ENCODE results near the gene ANGEL1.

ANGEL1 gene, protein sequence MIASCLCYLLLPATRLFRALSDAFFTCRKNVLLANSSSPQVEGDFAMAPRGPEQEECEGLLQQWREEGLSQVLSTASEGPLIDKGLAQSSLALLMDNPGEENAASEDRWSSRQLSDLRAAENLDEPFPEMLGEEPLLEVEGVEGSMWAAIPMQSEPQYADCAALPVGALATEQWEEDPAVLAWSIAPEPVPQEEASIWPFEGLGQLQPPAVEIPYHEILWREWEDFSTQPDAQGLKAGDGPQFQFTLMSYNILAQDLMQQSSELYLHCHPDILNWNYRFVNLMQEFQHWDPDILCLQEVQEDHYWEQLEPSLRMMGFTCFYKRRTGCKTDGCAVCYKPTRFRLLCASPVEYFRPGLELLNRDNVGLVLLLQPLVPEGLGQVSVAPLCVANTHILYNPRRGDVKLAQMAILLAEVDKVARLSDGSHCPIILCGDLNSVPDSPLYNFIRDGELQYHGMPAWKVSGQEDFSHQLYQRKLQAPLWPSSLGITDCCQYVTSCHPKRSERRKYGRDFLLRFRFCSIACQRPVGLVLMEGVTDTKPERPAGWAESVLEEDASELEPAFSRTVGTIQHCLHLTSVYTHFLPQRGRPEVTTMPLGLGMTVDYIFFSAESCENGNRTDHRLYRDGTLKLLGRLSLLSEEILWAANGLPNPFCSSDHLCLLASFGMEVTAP

DNA sequence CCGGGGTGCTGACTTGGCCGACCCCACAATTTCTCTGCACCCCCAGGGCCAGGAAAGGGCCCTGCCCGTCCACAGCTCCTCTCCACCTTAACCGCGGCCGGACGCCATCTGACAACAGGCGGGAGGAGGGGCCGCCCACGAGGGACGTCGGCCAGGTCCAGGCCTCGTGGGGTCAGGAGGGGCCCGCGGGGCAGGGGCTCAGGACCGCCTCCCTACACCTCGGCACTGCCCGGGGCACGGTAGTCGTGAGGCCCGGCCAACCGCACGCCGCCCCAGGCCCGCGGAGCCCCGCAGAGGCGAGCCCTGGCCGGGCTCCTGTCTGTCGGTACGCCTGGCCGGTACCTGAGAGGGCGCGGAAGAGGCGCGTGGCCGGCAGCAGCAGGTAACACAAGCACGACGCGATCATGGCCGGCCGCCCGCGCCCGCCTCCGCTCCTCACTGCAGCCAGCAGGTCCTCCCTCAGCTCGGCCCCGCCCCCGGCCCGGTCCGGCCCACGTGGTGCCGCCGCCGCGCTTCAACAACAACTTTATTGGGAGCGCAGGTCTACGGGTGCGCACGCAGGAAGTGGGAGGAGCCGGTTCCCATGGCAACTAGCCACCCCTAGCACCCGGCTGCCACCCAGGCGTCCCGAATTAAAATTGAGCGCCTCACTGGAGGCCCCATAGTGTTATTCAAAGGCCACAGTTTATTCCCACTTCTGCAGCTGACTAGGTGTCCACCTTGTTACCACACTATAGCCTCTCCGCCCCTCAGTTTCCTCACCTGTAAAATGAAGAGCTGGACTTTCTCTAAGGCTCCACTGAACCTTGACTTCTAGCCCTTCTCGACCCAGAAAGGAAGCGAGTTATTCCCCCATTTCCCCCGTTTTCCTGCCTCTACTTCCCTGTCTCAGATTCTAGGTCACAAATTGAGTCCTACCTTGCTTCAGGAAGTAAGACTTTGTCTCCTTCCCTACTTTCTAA, at the start of gene ANGEL1:
Gene ANGEL1, minus strand, starts transcription at position 461 of the 962 bp plus-strand sequence. Its CDS starts 55 bp downstream, at position 406.
- H3K9ac ChIP-seq (ENCODE audit: low read depth in 1 of 2, low read length in 2 of 2): peak within 1 kb of the TSS; percentile 71 to 81
- no peaks in the 10 kb centered on the region for H3K9me3 ChIP-seq (ENCODE audit: control insufficient read depth in 1 of 2, low read length in 2 of 2)
- H3K36me3 ChIP-seq (ENCODE audit: control insufficient read depth in 1 of 2, insufficient read depth in 2 of 2, low read length in 2 of 2): peaks cover 4 to 15% of the 10 kb centered on the region in 2 donors
- peaks cover 8 to 12% of the 10 kb centered on the region in 2 donors for H3K4me1 ChIP-seq (ENCODE audit: control insufficient read depth in 1 of 2, insufficient read depth in 2 of 2, low read length in 2 of 2)
- no peaks in the 10 kb centered on the region for H3K27me3 ChIP-seq (ENCODE audit: control insufficient read depth in 1 of 2, insufficient read depth in 2 of 2, low read length in 2 of 2)
- peak within 1 kb of the TSS; percentile 78 for H3K27ac ChIP-seq (ENCODE audit: low read depth, low read length)
- H3K4me3 ChIP-seq (ENCODE audit: low read depth in 1 of 2, low read length in 2 of 2): peak within 1 kb of the TSS; percentile 87

DNA sequence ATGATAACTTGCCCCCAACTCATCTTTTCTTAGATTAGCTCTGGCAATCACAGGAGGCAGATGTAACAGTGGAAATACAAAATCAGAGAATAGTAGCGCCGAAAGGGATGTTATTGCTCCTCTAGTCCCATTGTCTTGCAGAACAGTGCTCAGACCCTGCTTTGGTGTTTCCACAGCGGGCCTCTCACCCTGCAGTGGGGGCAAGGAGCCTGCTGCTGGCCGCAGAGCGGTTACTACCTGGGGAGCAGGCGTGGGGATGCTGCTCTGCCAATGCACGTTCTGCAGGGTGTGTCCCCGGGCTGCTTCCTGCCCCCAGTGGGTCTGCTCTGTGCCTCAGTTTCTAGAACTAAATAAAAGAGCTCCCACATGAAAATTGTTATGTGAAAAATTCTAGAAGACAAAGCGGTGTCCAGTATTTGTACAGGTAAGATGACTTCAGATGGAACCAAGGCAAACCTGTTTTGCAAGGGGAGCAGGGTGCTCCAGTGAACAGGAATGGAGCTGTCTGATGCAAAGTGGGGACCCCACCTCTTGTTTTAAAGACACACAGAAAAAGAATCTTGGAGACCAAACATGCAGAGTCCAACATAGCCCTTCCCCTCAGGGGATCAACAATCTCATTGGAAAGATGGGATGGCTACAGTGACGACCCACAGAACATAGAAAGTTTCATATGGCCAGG, 49.0 kb upstream of the ANGEL1 start:
- Histone ChIP-seq H3K4me3 (ENCODE audit: low read depth in 1 of 2, low read length in 2 of 2) (no peak overlapping the region), H3K9me3 (ENCODE audit: control insufficient read depth in 1 of 2, low read length in 2 of 2) (no peaks in the 10 kb centered on the region), H3K27me3 (ENCODE audit: control insufficient read depth in 1 of 2, insufficient read depth in 2 of 2, low read length in 2 of 2) (no peaks in the 10 kb centered on the region), H3K36me3 (ENCODE audit: control insufficient read depth in 1 of 2, insufficient read depth in 2 of 2, low read length in 2 of 2) (no peaks in the 10 kb centered on the region), H3K4me1 (ENCODE audit: control insufficient read depth in 1 of 2, insufficient read depth in 2 of 2, low read length in 2 of 2) (no peaks in the 10 kb centered on the region), H3K27ac (ENCODE audit: low read depth, low read length) (no peak overlapping the region), H3K9ac (ENCODE audit: low read depth in 1 of 2, low read length in 2 of 2) (no peak overlapping the region)

DNA sequence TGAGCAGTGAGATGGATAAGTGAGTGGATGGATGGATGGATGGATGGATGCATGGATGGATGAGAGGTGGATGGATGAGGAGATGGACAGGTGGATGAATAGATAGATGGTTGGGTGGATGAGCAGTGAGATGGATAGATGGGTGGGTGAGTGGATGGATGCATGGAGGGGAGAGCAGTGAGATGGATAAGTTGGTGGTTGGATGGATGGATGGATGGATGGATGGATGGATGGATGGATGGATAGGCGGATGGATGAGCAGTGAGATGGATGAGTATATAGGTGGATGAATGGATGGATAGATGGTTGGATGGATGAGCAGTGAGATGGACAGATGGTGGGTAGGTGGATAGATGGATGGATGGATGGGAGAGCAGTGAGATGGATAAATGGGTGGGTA, 44.1 kb upstream of the ANGEL1 start:
- H3K4me1 ChIP-seq (ENCODE audit: control insufficient read depth in 1 of 2, insufficient read depth in 2 of 2, low read length in 2 of 2): no peaks in the 10 kb centered on the region
- H3K4me3 ChIP-seq (ENCODE audit: low read depth in 1 of 2, low read length in 2 of 2): no peak overlapping the region
- H3K36me3 ChIP-seq (ENCODE audit: control insufficient read depth in 1 of 2, insufficient read depth in 2 of 2, low read length in 2 of 2): no peaks in the 10 kb centered on the region
- H3K27me3 ChIP-seq (ENCODE audit: control insufficient read depth in 1 of 2, insufficient read depth in 2 of 2, low read length in 2 of 2): no peaks in the 10 kb centered on the region
- no peak overlapping the region for H3K27ac ChIP-seq (ENCODE audit: low read depth, low read length)
- no peak overlapping the region for H3K9ac ChIP-seq (ENCODE audit: low read depth in 1 of 2, low read length in 2 of 2)
- H3K9me3 ChIP-seq (ENCODE audit: control insufficient read depth in 1 of 2, low read length in 2 of 2): no peaks in the 10 kb centered on the region

DNA sequence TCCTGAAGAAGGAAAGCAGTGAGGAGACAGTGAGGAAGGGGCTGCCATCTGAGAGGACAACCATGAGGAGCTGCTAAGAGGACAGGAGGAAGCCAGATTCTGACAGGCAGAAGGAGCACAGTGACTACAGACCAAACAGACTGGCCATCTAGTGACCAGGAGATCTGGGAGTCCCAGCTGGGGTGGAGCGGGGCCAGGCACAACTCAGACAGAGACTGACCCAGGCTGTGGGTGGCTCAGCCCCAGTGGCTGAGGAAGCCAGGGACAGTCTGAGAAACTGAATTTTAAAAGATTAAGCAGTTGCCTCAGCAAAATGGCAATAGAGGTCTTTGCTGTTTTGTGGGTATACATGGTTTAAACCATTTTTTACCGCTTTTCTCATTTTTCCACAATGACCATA, 42.4 kb upstream of the ANGEL1 start:
- no peak overlapping the region for H3K27ac ChIP-seq (ENCODE audit: low read depth, low read length)

DNA sequence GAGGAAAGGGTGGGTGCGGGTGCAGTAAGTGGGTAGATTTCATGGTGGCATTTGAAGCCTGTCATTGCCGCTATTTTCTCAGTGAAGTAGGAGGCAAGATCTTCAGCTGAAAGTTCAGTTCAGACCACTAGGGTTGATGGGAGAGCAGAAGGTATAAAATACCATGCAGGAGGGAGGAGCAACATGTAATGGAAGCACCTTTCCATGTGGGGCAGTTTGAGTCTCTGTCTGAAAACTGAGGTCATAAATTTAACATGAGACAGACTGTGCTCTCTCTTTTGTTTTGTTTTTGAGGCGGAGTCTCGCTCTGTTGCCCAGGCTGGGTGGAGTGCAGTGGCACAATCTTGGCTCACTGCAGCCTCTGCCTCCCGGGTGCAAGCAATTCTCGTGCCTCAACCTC, 36.2 kb upstream of the ANGEL1 start:
- H3K36me3 ChIP-seq (ENCODE audit: control insufficient read depth in 1 of 2, insufficient read depth in 2 of 2, low read length in 2 of 2): no peaks in the 10 kb centered on the region
- H3K9me3 ChIP-seq (ENCODE audit: control insufficient read depth in 1 of 2, low read length in 2 of 2): no peaks in the 10 kb centered on the region
- no peak overlapping the region for H3K4me3 ChIP-seq (ENCODE audit: low read depth in 1 of 2, low read length in 2 of 2)
- no peak overlapping the region for H3K9ac ChIP-seq (ENCODE audit: low read depth in 1 of 2, low read length in 2 of 2)
- H3K27me3 ChIP-seq (ENCODE audit: control insufficient read depth in 1 of 2, insufficient read depth in 2 of 2, low read length in 2 of 2): no peaks in the 10 kb centered on the region
- H3K4me1 ChIP-seq (ENCODE audit: control insufficient read depth in 1 of 2, insufficient read depth in 2 of 2, low read length in 2 of 2): no peaks in the 10 kb centered on the region
- no peak overlapping the region for H3K27ac ChIP-seq (ENCODE audit: low read depth, low read length)

More for the DNA sequence above, 42.4 kb upstream of the ANGEL1 start:
- H3K9ac ChIP-seq (ENCODE audit: low read depth in 1 of 2, low read length in 2 of 2): no peak overlapping the region
- H3K9me3 ChIP-seq (ENCODE audit: control insufficient read depth in 1 of 2, low read length in 2 of 2): no peaks in the 10 kb centered on the region
- H3K4me1 ChIP-seq (ENCODE audit: control insufficient read depth in 1 of 2, insufficient read depth in 2 of 2, low read length in 2 of 2): no peaks in the 10 kb centered on the region
- H3K27me3 ChIP-seq (ENCODE audit: control insufficient read depth in 1 of 2, insufficient read depth in 2 of 2, low read length in 2 of 2): no peaks in the 10 kb centered on the region
- H3K36me3 ChIP-seq (ENCODE audit: control insufficient read depth in 1 of 2, insufficient read depth in 2 of 2, low read length in 2 of 2): no peaks in the 10 kb centered on the region
- H3K4me3 ChIP-seq (ENCODE audit: low read depth in 1 of 2, low read length in 2 of 2): no peak overlapping the region

DNA sequence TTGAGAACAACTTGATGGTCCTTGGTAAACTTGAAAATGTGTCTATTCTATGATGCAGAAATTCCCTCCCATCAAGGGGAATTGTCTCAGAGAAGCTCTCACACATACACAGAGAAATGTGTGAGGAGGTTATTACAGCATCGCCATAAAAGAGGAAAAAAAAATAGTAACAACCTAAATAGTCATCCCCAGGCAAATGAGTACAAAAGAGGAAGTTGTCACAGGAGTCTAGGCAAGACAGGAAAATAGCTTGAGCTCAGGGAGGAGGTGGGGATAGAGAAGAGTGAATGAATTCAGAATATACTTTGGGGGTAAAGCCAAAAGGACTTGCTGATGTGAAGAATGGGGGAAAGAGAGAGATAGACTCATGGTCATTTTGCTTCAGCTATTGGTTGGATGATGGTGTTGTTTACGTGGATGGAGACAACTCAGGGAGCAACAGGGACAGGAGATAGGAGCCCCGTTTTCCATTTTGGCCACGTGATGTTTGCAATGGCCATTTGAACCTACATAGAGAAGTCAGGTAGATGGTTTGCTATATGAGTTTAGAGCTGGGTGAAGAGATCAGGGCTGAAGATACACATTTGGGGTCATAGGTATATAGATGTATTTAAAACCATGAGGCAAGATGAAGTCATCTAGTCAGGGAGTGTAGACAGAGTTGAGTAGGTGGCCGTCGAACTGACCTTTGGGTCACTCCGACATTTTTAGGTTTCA, 33.8 kb upstream of the ANGEL1 start:
- Histone ChIP-seq H3K4me3 (ENCODE audit: low read depth in 1 of 2, low read length in 2 of 2) (no peak overlapping the region), H3K4me1 (ENCODE audit: control insufficient read depth in 1 of 2, insufficient read depth in 2 of 2, low read length in 2 of 2) (no peaks in the 10 kb centered on the region), H3K9ac (ENCODE audit: low read depth in 1 of 2, low read length in 2 of 2) (no peak overlapping the region), H3K9me3 (ENCODE audit: control insufficient read depth in 1 of 2, low read length in 2 of 2) (no peaks in the 10 kb centered on the region), H3K27ac (ENCODE audit: low read depth, low read length) (no peak overlapping the region), H3K27me3 (ENCODE audit: control insufficient read depth in 1 of 2, insufficient read depth in 2 of 2, low read length in 2 of 2) (no peaks in the 10 kb centered on the region), H3K36me3 (ENCODE audit: control insufficient read depth in 1 of 2, insufficient read depth in 2 of 2, low read length in 2 of 2) (no peaks in the 10 kb centered on the region)

DNA sequence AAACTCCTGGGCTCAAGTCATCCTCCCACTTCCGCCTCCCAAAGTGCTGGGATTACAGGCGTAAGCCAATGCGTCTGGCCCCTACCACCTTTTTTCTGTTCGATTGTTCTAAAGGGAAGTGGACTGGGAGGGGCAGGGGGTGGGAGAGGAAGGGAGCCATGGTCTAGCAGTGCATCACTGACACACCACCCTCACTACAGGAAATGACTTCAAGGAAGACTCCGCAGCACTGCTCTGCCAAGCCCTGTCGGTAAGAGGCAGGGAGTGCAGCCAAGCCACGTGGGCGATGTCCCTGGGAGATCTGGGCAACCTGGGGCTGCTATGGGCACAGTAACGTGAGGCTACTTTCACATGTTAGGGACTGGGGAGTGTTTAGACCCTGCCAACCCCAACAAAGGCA, 31.5 kb upstream of the ANGEL1 start:
- no peak overlapping the region for H3K27ac ChIP-seq (ENCODE audit: low read depth, low read length)
- no peaks in the 10 kb centered on the region for H3K36me3 ChIP-seq (ENCODE audit: control insufficient read depth in 1 of 2, insufficient read depth in 2 of 2, low read length in 2 of 2)
- H3K9ac ChIP-seq (ENCODE audit: low read depth in 1 of 2, low read length in 2 of 2): no peak overlapping the region
- no peaks in the 10 kb centered on the region for H3K27me3 ChIP-seq (ENCODE audit: control insufficient read depth in 1 of 2, insufficient read depth in 2 of 2, low read length in 2 of 2)
- H3K4me3 ChIP-seq (ENCODE audit: low read depth in 1 of 2, low read length in 2 of 2): no peak overlapping the region
- no peaks in the 10 kb centered on the region for H3K4me1 ChIP-seq (ENCODE audit: control insufficient read depth in 1 of 2, insufficient read depth in 2 of 2, low read length in 2 of 2)
- no peaks in the 10 kb centered on the region for H3K9me3 ChIP-seq (ENCODE audit: control insufficient read depth in 1 of 2, low read length in 2 of 2)

DNA sequence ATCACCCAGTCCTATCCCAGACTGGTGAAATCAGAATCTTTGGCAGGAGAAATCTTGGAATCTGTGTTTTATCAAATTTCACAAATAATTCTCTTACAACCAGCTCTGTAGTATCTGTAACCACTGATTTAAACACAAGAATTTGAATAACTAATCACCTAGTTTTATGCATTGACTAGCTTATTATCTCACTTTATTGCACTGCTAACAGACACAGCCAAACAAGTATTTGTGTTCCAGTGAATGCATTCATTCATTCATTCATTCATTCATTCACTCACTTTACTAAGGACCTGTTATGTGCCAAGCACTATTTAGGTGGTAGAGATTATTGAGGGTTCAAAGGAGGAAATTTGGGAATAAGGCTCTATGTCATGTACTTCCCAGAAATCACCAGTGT, 29.7 kb upstream of the ANGEL1 start:
- Histone ChIP-seq H3K36me3 (ENCODE audit: control insufficient read depth in 1 of 2, insufficient read depth in 2 of 2, low read length in 2 of 2) (no peaks in the 10 kb centered on the region), H3K4me1 (ENCODE audit: control insufficient read depth in 1 of 2, insufficient read depth in 2 of 2, low read length in 2 of 2) (no peaks in the 10 kb centered on the region), H3K27me3 (ENCODE audit: control insufficient read depth in 1 of 2, insufficient read depth in 2 of 2, low read length in 2 of 2) (no peaks in the 10 kb centered on the region), H3K4me3 (ENCODE audit: low read depth in 1 of 2, low read length in 2 of 2) (no peak overlapping the region), H3K9me3 (ENCODE audit: control insufficient read depth in 1 of 2, low read length in 2 of 2) (no peaks in the 10 kb centered on the region), H3K9ac (ENCODE audit: low read depth in 1 of 2, low read length in 2 of 2) (no peak overlapping the region), H3K27ac (ENCODE audit: low read depth, low read length) (no peak overlapping the region)

DNA sequence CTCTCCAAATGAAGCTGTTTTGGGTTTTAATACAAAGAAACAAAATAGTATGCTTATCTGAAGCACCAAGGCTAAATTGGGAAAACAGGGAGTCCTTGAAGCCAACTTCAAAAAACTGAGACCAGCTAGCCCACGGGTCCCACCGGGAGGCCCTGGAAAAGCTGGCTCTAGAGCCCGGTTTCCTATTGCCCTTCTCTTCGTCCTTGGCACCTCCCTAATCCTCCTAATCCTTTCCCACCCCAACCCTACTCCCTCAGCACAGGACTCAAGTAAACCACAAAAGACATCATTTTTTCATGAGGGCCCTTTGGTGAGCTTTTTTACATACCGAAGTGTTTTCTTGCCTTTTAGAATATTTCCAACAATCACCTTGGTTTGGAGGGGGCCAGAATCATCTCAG, 24.8 kb upstream of the ANGEL1 start:
- H3K9ac ChIP-seq (ENCODE audit: low read depth in 1 of 2, low read length in 2 of 2): no peak overlapping the region
- H3K4me1 ChIP-seq (ENCODE audit: control insufficient read depth in 1 of 2, insufficient read depth in 2 of 2, low read length in 2 of 2): peaks cover 3 to 13% of the 10 kb centered on the region in 2 donors
- H3K4me3 ChIP-seq (ENCODE audit: low read depth in 1 of 2, low read length in 2 of 2): no peak overlapping the region
- no peaks in the 10 kb centered on the region for H3K9me3 ChIP-seq (ENCODE audit: control insufficient read depth in 1 of 2, low read length in 2 of 2)
- H3K36me3 ChIP-seq (ENCODE audit: control insufficient read depth in 1 of 2, insufficient read depth in 2 of 2, low read length in 2 of 2): no peaks in the 10 kb centered on the region
- H3K27me3 ChIP-seq (ENCODE audit: control insufficient read depth in 1 of 2, insufficient read depth in 2 of 2, low read length in 2 of 2): no peaks in the 10 kb centered on the region
- no peak overlapping the region for H3K27ac ChIP-seq (ENCODE audit: low read depth, low read length)

Measured in duodenal mucosa (tissue), 2 donors.